Breast epithelium (tissue), 4 donors: ENCODE measurements around the gene TYROBP. TPM values are rescaled to one million over a fixed set of nuclear protein-coding genes. Genes with fewer than 3 reads are reported as not detected.

Source experiments
- DNase-seq, 2 donors: peaks; one replicate each; pipeline ENCODE4 v3.0.0-alpha.2; 2019; ENCODE audit warnings: low spot score in 2 of 2
- H3K27ac ChIP-seq, 2 donors: fragments of 200-600 bp; sonication (generic) in 1 of 2; one replicate each; pipeline ENCODE4 v1.5.1; 2016 to 2019; ENCODE audit warnings: mild to moderate bottlenecking in 1 of 2
- H3K27me3 ChIP-seq, 2 donors: fragments of 200-600 bp; sonication (generic) in 1 of 2; one replicate each; pipeline versions ENCODE4 v1.5.1 to v1.6.0; 2017 to 2019; ENCODE audit warnings: control low read depth in 1 of 2, mild to moderate bottlenecking in 1 of 2
- H3K36me3 ChIP-seq: fragments of 200-600 bp; one replicate; pipeline ENCODE4 v1.5.1; 2019
- H3K4me1 ChIP-seq, 2 donors: fragments of 200-600 bp; sonication (generic); one replicate each; pipeline ENCODE4 v1.5.1; 2016 to 2019; ENCODE audit warnings: control low read depth in 1 of 2
- H3K4me3 ChIP-seq, 3 donors: fragments of 200-600 bp; sonication (generic); 1 replicate in 2 of 3; 2 replicates in 1 of 3; pipeline ENCODE4 v1.5.1; 2016 to 2019; ENCODE audit warnings: mild to moderate bottlenecking in 3 of 3, moderate library complexity in 2 of 3
- H3K9me3 ChIP-seq, 2 donors: fragments of 200-600 bp; sonication (generic) in 1 of 2; one replicate each; pipeline ENCODE4 v1.5.1; 2016 to 2019; ENCODE audit warnings: control low read depth in 1 of 2
- POLR2A ChIP-seq: fragments of 450-650 bp; IDR thresholded peaks from one replicate; pipeline ENCODE4 v1.6.1; 2016; ENCODE audit warnings: antibody characterized with exemption, mild to moderate bottlenecking, moderate library complexity
- POLR2AphosphoS5 ChIP-seq, 3 donors: sonication (generic); formaldehyde crosslinking; IDR thresholded peaks; one replicate each; pipeline ENCODE4 v1.6.1; 2017; ENCODE audit warnings: antibody characterized with exemption in 3 of 3
- intact Hi-C: fragments of 100-400 bp; cut with DNase I; formaldehyde crosslinking; loops from one replicate; pipeline ENCODE4 v1.15.1; 2023; ENCODE audit warnings: low total_unique reads
- total RNA-seq, 3 donors: library from RNA; depleted of rRNA; stranded (reverse); fragments of >200 nt; gene quantifications; one replicate each; pipeline ENCODE4 v1.1.0, GENCODE V29; 2016
- TF ChIP-seq, protein P1 (sequence below), 3 donors: fragments of 450-650 bp; IDR thresholded peaks; one replicate each; pipeline ENCODE4 v1.5.1; 2016 to 2017; ENCODE audit warnings: antibody characterized with exemption in 3 of 3, mild to moderate bottlenecking in 3 of 3, moderate library complexity in 3 of 3

Gene TYROBP
- total RNA-seq, 3 donors from 2014 or later = 56.4 to 239 (median 112) TPM

DNA sequence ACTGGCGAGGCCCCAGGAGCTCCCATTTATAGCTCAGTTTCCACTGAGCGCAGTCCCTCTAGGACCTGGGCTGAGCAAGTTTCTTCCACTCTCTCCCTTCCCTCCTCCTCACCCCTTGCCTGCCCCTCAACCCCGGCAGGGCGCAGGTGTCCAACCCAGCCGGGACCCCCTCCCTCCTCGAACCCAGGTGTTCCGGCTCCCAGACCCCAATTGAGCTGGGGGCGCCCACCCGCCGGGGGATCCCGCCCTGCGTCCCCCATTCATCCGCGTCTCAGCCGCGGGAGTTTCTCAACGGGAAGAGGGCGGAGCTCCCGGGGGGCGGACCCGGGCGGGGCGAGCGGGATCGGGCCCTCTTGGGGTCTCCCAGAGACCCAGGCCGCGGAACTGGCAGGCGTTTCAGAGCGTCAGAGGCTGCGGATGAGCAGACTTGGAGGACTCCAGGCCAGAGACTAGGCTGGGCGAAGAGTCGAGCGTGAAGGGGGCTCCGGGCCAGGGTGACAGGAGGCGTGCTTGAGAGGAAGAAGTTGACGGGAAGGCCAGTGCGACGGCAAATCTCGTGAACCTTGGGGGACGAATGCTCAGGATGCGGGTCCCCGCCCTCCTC is 51.4 kb downstream of the TYROBP start, which contains the start of gene KIRREL2:
KIRREL2 (plus strand) TSS at position 366 of the 604 bp plus-strand sequence; CDS start at position 575, 209 bp downstream.
- intact Hi-C loops = no loop called here
- Histone ChIP-seq H3K27ac (no peak within 1 kb of the TSS), H3K4me3 (peak within 1 kb of the TSS; percentile 36 to 74 (median 45)), H3K36me3 (no peaks in the 10 kb centered on the region), H3K27me3 (peaks cover 0 to 57% of the 10 kb centered on the region in 2 donors), H3K9me3 (peaks cover 0 to 4% of the 10 kb centered on the region in 2 donors), H3K4me1 (no peaks in the 10 kb centered on the region)
- TF ChIP-seq, protein P1, sequence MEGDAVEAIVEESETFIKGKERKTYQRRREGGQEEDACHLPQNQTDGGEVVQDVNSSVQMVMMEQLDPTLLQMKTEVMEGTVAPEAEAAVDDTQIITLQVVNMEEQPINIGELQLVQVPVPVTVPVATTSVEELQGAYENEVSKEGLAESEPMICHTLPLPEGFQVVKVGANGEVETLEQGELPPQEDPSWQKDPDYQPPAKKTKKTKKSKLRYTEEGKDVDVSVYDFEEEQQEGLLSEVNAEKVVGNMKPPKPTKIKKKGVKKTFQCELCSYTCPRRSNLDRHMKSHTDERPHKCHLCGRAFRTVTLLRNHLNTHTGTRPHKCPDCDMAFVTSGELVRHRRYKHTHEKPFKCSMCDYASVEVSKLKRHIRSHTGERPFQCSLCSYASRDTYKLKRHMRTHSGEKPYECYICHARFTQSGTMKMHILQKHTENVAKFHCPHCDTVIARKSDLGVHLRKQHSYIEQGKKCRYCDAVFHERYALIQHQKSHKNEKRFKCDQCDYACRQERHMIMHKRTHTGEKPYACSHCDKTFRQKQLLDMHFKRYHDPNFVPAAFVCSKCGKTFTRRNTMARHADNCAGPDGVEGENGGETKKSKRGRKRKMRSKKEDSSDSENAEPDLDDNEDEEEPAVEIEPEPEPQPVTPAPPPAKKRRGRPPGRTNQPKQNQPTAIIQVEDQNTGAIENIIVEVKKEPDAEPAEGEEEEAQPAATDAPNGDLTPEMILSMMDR (IDR thresholded peaks at IDR 0.05) = no peak
- TF ChIP-seq POLR2A (no peak), POLR2AphosphoS5 (IDR thresholded peaks at IDR 0.05) (no peak)
- DNase-seq = no peak

Other genes with a start within 250 kb of the TYROBP start
- not detected for gene UPK1A, start 241.8 kb downstream of the TYROBP start, total RNA-seq
- under 1 TPM in 1 of 3 donors, not detected in 2; 0.33 TPM for gene ZBTB32, start 203.7 kb downstream of the TYROBP start, total RNA-seq
- gene KMT2B, start 190.3 kb downstream of the TYROBP start, total RNA-seq = 10 to 100 TPM; 14.2 to 16.2 (median 16.1) TPM
- gene IGFLR1, start 165.8 kb downstream of the TYROBP start, total RNA-seq = 10 to 100 TPM in 2 of 3 donors, 1 to 10 TPM in 1; 8.8 to 16.1 (median 14.1) TPM
- gene U2AF1L4, start 162.9 kb downstream of the TYROBP start, total RNA-seq = 10 to 100 TPM; 15.7 to 37.5 (median 19.5) TPM
- 10 to 100 TPM; 37.4 to 54.1 (median 54.0) TPM for gene PSENEN, start 162.6 kb downstream of the TYROBP start, total RNA-seq
- 10 to 100 TPM; 12.8 to 15.4 (median 14.2) TPM for gene LIN37, start 159.7 kb downstream of the TYROBP start, total RNA-seq
- 100 to 1,000 TPM in 1 of 3 donors, 10 to 100 TPM in 2; 31.0 to 144 (median 81.9) TPM for gene HSPB6, start 151.3 kb downstream of the TYROBP start, total RNA-seq
- 1 to 10 TPM; 5.7 to 6.4 (median 6.2) TPM for gene PROSER3, start 150.1 kb downstream of the TYROBP start, total RNA-seq
- gene ARHGAP33, start 132.7 kb downstream of the TYROBP start, total RNA-seq = 10 to 100 TPM in 2 of 3 donors, 1 to 10 TPM in 1; 5.1 to 17.7 (median 12.8) TPM
- not detected for gene PRODH2, start 95.5 kb downstream of the TYROBP start, total RNA-seq
- gene NPHS1, start 55.8 kb downstream of the TYROBP start, total RNA-seq = under 1 TPM in 1 of 3 donors, not detected in 2; 0.15 TPM
- gene KIRREL2, start 51.4 kb downstream of the TYROBP start, total RNA-seq = under 1 TPM in 2 of 3 donors, not detected in 1; 0.15 to 0.66 TPM
- gene APLP1, start 39.7 kb downstream of the TYROBP start, total RNA-seq = 1 to 10 TPM; 2.6 to 4.2 (median 3.3) TPM
- 10 to 100 TPM in 1 of 3 donors, 1 to 10 TPM in 2; 4.3 to 15.2 (median 7.9) TPM for gene NFKBID, start 7.8 kb downstream of the TYROBP start, total RNA-seq
- gene HCST, start 5.8 kb downstream of the TYROBP start, total RNA-seq = 1 to 10 TPM; 3.3 to 7.2 (median 3.5) TPM
- gene LRFN3, start 28.1 kb upstream of the TYROBP start, total RNA-seq = 1 to 10 TPM; 5.2 to 6.7 (median 5.4) TPM
- gene SDHAF1, start 86.9 kb upstream of the TYROBP start, total RNA-seq = 10 to 100 TPM; 47.5 to 58.8 (median 48.8) TPM
- gene SYNE4, start 100.5 kb upstream of the TYROBP start, total RNA-seq = 10 to 100 TPM in 1 of 3 donors, 1 to 10 TPM in 1, under 1 TPM in 1; 0.16 to 15.5 (median 9.5) TPM
- gene ALKBH6, start 105.9 kb upstream of the TYROBP start, total RNA-seq = 10 to 100 TPM; 18.0 to 23.0 (median 20.3) TPM
- gene CLIP3, start 124.6 kb upstream of the TYROBP start, total RNA-seq = 10 to 100 TPM in 1 of 3 donors, 1 to 10 TPM in 2; 7.5 to 13.4 (median 7.6) TPM
- gene THAP8, start 146.0 kb upstream of the TYROBP start, total RNA-seq = 10 to 100 TPM in 2 of 3 donors, 1 to 10 TPM in 1; 8.6 to 11.0 (median 10.2) TPM
- gene WDR62, start 146.6 kb upstream of the TYROBP start, total RNA-seq = under 1 TPM; 0.59 to 0.98 (median 0.80) TPM
- not detected for gene OVOL3, start 202.8 kb upstream of the TYROBP start, total RNA-seq
- 10 to 100 TPM; 44.2 to 68.2 (median 58.2) TPM for gene POLR2I, start 206.6 kb upstream of the TYROBP start, total RNA-seq
- 100 to 1,000 TPM; 106 to 146 (median 124) TPM for gene TBCB, start 207.2 kb upstream of the TYROBP start, total RNA-seq
- 100 to 1,000 TPM; 144 to 286 (median 200) TPM for gene CAPNS1, start 231.8 kb upstream of the TYROBP start, total RNA-seq
- gene COX7A1, start 244.2 kb upstream of the TYROBP start, total RNA-seq = 10 to 100 TPM; 20.8 to 69.3 (median 29.5) TPM